H7 (cell line): ENCODE data around the gene PKNOX2. TPM values are rescaled to one million over a fixed set of nuclear protein-coding genes. Genes with fewer than 3 reads are reported as not detected.

Experiments
- DNase-seq: peaks from one replicate; pipeline ENCODE4 v3.0.0; 2012
- H3K27me3 ChIP-seq: 2 replicates; pipeline ENCODE4 v1.6.0; 2011; ENCODE audit warnings: mild to moderate bottlenecking, low read length; ENCODE audit not compliant: control insufficient read depth, insufficient read depth
- H3K36me3 ChIP-seq: replicated peaks from 2 replicates; pipeline ENCODE4 v1.5.1; 2011; ENCODE audit warnings: low read length; ENCODE audit not compliant: control insufficient read depth, insufficient read depth
- H3K4me3 ChIP-seq: 2 replicates; pipeline ENCODE4 v1.5.1; 2011; ENCODE audit warnings: low read depth, mild to moderate bottlenecking, control low read depth, low read length, moderate library complexity; ENCODE audit not compliant: insufficient read depth
- total RNA-seq: library from RNA; depleted of rRNA; stranded (reverse); fragments of >200 nt; shearing (Covaris generic); gene quantifications from 2 replicates; pipeline ENCODE4 v1.2.3, GENCODE V29; 2014

PKNOX2 gene
- total RNA-seq, 1 experiment from 2014 or later, result 1.6 TPM

- Histone ChIP-seq H3K27me3 (peaks cover 2% of the 10 kb centered on the region; the same call in 1 of the 2 replicates), H3K4me3 (no peak overlapping the region), H3K36me3 (no peaks in the 10 kb centered on the region)
- DNase-seq, result no peak
Observed at GRCh38 chr11:125343718-125344131, 179.2 kb downstream of the PKNOX2 start.

DNA sequence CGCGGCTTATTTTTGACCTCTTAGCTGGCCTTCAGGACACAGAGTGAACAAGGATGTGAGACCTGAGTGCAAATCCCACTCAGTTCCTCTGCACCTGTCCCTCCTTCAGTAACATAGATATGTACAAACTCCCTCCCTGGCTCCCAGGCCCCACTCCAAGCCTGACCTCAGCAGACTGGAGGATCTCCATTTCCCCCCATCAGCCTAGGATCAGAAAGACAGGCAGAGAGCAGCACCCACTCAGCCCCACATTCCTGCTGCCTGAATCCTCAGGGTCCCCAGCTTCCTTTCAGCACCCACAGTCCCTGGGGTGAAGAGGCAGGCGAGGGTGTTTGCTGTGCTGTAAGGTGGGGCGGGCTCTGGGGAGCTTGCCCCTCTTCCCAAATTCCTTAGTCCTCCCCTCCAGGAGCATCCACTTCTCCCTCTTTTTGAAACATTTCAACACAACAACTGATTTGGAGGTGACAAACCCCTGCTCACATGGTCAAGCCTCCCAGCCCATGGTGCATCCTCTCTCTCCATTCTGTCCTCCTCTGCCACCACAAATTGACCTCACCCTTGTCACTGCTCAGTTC is 180.4 kb downstream of the PKNOX2 start:
- H3K27me3 ChIP-seq, result peaks cover 2% of the 10 kb centered on the region; the same call in 1 of the 2 replicates
- no peaks in the 10 kb centered on the region for H3K36me3 ChIP-seq

GRCh38 chr11:125345421-125346178 is 181.0 kb downstream of the PKNOX2 start:
- H3K36me3 ChIP-seq, result no peaks in the 10 kb centered on the region
- DNase-seq, result peak; percentile 90
- no peak overlapping the region for H3K4me3 ChIP-seq
- H3K27me3 ChIP-seq, result peaks cover 2% of the 10 kb centered on the region; the same call in 1 of the 2 replicates

More for the DNA sequence above, 180.4 kb downstream of the PKNOX2 start:
- no peak for DNase-seq
- no peak overlapping the region for H3K4me3 ChIP-seq

DNA sequence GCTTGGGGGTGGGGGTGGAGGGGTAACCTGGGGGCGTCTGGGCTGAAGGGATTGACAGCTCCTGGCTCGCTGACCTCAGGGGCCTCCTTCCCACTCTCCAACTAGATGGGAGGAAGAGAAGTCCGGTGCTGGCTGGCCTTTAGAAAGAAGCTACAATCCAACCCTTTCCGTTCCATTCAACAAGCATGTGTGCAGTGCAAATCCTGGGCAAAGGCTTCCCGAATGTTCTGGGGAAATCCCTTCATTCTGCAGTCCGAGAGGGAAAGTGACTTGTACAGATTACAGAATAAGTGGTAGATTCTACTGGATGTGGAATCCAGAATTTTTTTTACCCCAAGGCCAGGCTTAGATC is 181.6 kb downstream of the PKNOX2 start:
- Histone ChIP-seq H3K36me3 (no peaks in the 10 kb centered on the region), H3K27me3 (peaks cover 2% of the 10 kb centered on the region; the same call in 1 of the 2 replicates)
- DNase-seq, result no peak

DNA sequence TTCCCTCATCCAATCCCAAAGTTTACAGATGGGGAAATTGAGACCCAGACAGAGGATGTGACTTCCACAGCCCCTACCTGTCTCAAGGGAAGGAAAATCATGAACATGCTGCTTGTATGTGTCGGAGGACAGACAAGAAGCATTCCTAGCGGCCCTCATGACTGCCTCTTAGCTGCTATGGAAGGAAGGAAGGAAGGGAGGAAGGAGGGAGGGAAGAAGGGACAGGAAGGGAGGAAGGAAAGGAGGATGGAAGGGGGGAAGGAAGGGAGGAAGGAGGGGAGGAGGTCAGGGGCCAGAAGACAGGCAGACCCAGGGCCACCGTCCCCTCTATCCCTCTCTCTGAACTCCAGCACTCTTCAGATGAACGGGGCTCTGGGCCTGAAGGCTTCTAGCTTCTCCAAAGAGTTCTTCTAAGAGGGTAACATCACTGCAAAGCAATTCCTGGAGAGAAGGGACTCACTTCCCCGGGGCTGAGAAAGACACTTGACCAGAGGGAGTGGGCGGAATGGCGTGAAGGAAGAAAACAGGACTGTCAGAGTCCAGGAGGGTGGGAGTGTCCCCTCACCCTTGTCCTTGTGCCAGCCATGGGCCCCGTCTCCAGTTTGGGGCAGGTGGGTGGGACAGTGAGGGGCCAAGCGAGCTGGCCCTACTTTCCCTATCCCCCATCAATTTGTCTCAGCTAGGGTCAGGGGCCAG is 182.2 kb downstream of the PKNOX2 start:
- Histone ChIP-seq H3K27me3 (peaks cover 2% of the 10 kb centered on the region; the same call in 1 of the 2 replicates), H3K36me3 (no peaks in the 10 kb centered on the region), H3K4me3 (no peak overlapping the region)
- no peak for DNase-seq

More for the DNA sequence above, 181.6 kb downstream of the PKNOX2 start:
- H3K4me3 ChIP-seq, result no peak overlapping the region

- H3K4me3 ChIP-seq, result no peak overlapping the region
- peaks cover 2% of the 10 kb centered on the region; the same call in 1 of the 2 replicates for H3K27me3 ChIP-seq
- DNase-seq, result no peak
- H3K36me3 ChIP-seq, result no peaks in the 10 kb centered on the region
Observed at GRCh38 chr11:125347261-125347585, 182.7 kb downstream of the PKNOX2 start.

DNA sequence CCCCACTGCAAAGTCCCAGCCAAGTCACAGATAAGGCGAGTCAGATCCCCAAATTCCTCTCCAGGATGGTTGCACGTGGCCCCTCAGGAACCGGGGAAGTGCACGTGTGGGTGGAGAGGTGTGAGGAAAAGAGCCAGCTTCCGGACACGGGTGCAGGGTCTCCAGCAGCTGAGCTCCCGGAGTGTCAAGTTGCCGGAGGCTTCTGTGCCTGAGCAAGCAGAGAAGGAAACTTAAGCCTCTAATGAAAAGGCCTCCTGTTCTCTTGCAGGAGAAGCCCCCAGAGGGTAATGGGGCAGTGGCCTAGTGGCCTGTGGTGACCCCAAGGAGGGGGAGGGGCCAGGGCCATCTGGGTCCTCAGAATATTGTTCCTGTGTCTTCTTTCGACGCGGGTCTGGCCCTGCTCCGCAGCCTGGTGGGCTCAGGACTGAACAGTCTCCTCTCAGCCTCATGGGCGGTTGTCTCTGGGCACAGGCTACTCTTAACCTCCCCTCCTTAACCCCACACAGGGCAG is 183.6 kb downstream of the PKNOX2 start:
- Histone ChIP-seq H3K4me3 (no peak overlapping the region), H3K27me3 (peaks cover 2% of the 10 kb centered on the region; the same call in 1 of the 2 replicates), H3K36me3 (no peaks in the 10 kb centered on the region)
- DNase-seq, result no peak

GRCh38 chr11:125348674-125349309 is 184.2 kb downstream of the PKNOX2 start:
- no peaks in the 10 kb centered on the region for H3K36me3 ChIP-seq
- peak; percentile 92 for DNase-seq

DNA sequence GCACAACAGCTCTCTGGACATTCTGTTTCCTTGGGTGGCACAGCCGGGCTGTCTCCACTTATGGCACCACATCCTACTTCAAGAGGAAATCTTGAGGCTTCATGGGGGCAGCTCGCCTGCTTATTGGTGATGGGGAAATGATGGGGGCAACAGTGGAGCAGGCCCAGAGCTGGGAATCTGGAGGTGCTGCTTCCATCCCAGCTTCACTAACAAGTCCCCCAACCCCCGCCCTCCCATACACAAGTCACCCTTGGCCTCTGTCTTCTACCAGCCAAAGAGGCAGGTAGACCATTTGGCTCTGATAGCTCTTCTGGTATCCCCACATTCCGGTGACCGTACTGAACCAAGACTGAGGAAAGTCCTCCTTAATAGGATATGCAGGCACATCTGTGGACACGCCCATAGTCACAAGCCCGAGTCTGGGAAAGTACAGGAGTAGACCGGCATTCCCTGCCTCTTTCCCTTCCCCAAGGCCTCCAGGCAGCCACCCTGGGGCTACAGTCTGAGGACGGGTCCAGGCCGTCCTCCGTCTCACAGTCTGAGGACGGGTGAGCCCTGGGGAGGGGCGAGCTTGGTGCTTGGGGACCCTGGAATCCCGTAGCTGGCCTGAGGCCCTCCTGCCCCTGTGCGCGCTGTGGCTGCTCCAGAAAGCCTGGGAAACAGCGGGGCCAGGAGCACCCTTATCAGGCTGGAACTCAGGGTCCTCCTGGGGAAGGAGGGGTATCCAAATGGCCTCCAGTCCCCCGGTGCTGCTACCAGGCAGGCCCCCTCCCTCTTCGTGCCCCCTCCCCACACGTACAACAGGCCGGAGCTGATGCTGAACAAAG is 185.9 kb downstream of the PKNOX2 start:
- no peak for DNase-seq
- Histone ChIP-seq H3K27me3 (peaks cover 2% of the 10 kb centered on the region; the same call in 1 of the 2 replicates), H3K4me3 (peak overlapping the region; percentile 29), H3K36me3 (no peaks in the 10 kb centered on the region)

More at GRCh38 chr11:125348674-125349309, 184.2 kb downstream of the PKNOX2 start:
- Histone ChIP-seq H3K4me3 (no peak overlapping the region), H3K27me3 (peaks cover 2% of the 10 kb centered on the region; the same call in 1 of the 2 replicates)

DNA sequence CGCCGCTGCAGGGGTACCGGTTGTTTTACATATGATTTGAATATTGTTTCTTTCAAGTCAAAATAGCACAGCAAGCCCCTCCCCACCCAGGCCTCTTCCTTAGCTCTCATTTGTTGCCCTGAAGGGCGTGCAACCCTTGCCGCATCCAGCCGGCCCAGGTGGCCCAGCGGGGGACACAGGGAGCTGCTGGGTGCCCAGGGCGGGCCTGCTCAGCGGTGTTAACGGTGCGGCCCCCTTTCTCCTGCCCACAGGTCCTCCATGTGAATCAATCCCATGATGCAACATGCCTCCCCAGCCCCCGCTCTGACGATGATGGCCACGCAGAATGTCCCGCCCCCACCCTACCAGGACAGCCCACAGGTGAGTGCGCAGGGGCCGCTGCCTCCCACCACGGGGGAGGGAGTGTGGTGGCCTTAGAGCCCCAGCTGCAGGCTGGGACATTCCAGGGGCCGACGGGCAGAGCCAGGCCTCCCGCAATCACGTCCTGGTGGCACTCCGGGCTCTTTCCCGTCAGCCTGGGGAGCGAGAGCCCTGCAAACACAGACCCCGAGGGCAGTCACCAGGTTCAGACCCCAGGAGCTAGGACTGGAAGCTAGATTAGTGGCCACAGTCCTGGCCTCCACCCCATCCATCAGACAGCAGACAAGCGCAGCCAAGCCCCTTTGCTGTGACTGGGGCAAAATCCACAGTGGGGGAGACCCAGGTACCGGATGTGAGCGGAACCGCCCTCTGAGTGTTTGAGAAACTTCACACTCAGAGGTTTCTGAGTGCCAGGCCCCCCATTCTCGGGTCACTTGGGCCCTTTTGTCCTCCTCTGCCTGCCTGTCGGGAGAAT is 186.7 kb downstream of the PKNOX2 start:
- peaks cover 2% of the 10 kb centered on the region; the same call in 1 of the 2 replicates for H3K27me3 ChIP-seq
- peak; percentile 82 for DNase-seq
- peak overlapping the region; percentile 29 for H3K4me3 ChIP-seq
- no peaks in the 10 kb centered on the region for H3K36me3 ChIP-seq

GRCh38 chr11:125351868-125352250 is 187.3 kb downstream of the PKNOX2 start:
- Histone ChIP-seq H3K27me3 (peaks cover 2% of the 10 kb centered on the region; the same call in 1 of the 2 replicates), H3K36me3 (no peaks in the 10 kb centered on the region), H3K4me3 (no peak overlapping the region)
- no peak for DNase-seq

- Histone ChIP-seq H3K4me3 (no peak overlapping the region), H3K36me3 (no peaks in the 10 kb centered on the region), H3K27me3 (no peaks in the 10 kb centered on the region)
- no peak for DNase-seq
Observed at GRCh38 chr11:125356797-125357196, 192.2 kb downstream of the PKNOX2 start.

GRCh38 chr11:125357551-125357950 is 193.0 kb downstream of the PKNOX2 start:
- H3K4me3 ChIP-seq, result no peak overlapping the region
- no peaks in the 10 kb centered on the region for H3K27me3 ChIP-seq
- DNase-seq, result no peak
- H3K36me3 ChIP-seq, result no peaks in the 10 kb centered on the region
